ENCODE measurements around the gene MICAL2. TPM values are rescaled to one million over a fixed set of nuclear protein-coding genes. Genes with fewer than 3 reads are reported as not detected.

Gene MICAL2
- total and polyA plus RNA-seq, 2 of the 8 experiments (the other 6 are each of a cell fraction or from before 2014, with no cell fraction given), result 1.3 to 4.1 TPM

- CTCF ChIA-PET (ENCODE audit: partially characterized antibody), result interaction anchor here (0.6 to 1.3 kb wide), 2 partner anchors 23 to 62 kb away, joined by 3 read pairs; no protein-coding TSS in a partner anchor
- Histone ChIP-seq H3K79me1 (ENCODE audit: low read depth, low read length) (no peaks in the 10 kb centered on the region), H2AFZ (ENCODE audit: low read length) (no peak overlapping the region), H3K79me2 (ENCODE audit: control insufficient read depth in 1 of 2, insufficient read depth in 2 of 2, low read length in 2 of 2) (no peaks in the 10 kb centered on the region), H2AK5ac (ENCODE audit: low read depth, low read length) (no peak overlapping the region), H2BK12ac (ENCODE audit: low read depth, low read length) (no peak overlapping the region), H3K4me2 (ENCODE audit: insufficient read depth in 1 of 2, low read depth in 2 of 2, low read length in 2 of 2) (no peak overlapping the region), H3K36me3 (ENCODE audit: control insufficient read depth in 2 of 4, insufficient read depth in 4 of 4, low read length in 3 of 4) (no peaks in the 10 kb centered on the region), H2BK5ac (ENCODE audit: low read depth, low read length) (no peak overlapping the region), H3K23ac (ENCODE audit: insufficient read length) (no peak overlapping the region), H3K9me3 (ENCODE audit: insufficient read depth in 2 of 2, low read depth in 1 of 2, low read length in 1 of 2) (no peaks in the 10 kb centered on the region), H2BK120ac (replicated peaks; ENCODE audit: low read depth, low read length) (no peak overlapping the region), H4K5ac (ENCODE audit: insufficient read length, low read depth, low read length) (no peak overlapping the region), H3K56ac (replicated peaks; ENCODE audit: insufficient read length, low read depth, low read length) (no peak overlapping the region), H2BK20ac (ENCODE audit: low read length) (no peak overlapping the region), H3K4me1 (replicated peaks in 1 of 4; ENCODE audit: control insufficient read depth in 3 of 4, insufficient read depth in 4 of 4, low read length in 3 of 4) (no peaks in the 10 kb centered on the region), H3K4me3 (ENCODE audit: extremely low read depth in 1 of 4, insufficient read depth in 2 of 4, low read depth in 3 of 4, low read length in 4 of 4) (no peak overlapping the region), H4K91ac (replicated peaks; ENCODE audit: insufficient read length, low read length) (no peak overlapping the region), H3K9ac (replicated peaks in 1 of 4; ENCODE audit: extremely low read depth in 1 of 4, low read depth in 3 of 4, low read length in 3 of 4) (no peak overlapping the region), H2BK15ac (ENCODE audit: low read length) (no peak overlapping the region), H3K14ac (ENCODE audit: insufficient read length) (no peak overlapping the region), H3K23me2 (ENCODE audit: low read depth, low read length) (no peaks in the 10 kb centered on the region), H3K27ac (ENCODE audit: low read depth, low read length) (no peak overlapping the region), H3K4ac (replicated peaks; ENCODE audit: insufficient read length, low read depth, low read length) (no peak overlapping the region), H4K8ac (ENCODE audit: extremely low read depth, insufficient read depth, low read length) (no peak overlapping the region), H4K20me1 (replicated peaks in 1 of 2; ENCODE audit: control insufficient read depth in 1 of 2, insufficient read depth in 2 of 2, low read length in 2 of 2) (no peaks in the 10 kb centered on the region), H3K27me3 (replicated peaks in 1 of 4; ENCODE audit: control insufficient read depth in 3 of 4, extremely low read depth in 1 of 4, insufficient read depth in 3 of 4, low read length in 3 of 4) (no peaks in the 10 kb centered on the region; a peak in 1 of 7 replicates), H3K18ac (ENCODE audit: extremely low read depth, low read length) (no peak overlapping the region)
- POLR2A ChIA-PET (ENCODE audit: partially characterized antibody), result no interaction called here
- FAIRE-seq, result no peak
- no peak for TF ChIP-seq SAP30 (IDR thresholded peaks at IDR 0.05; ENCODE audit: insufficient read depth, insufficient replicate concordance, low read length)
- no peak for TF ChIP-seq NRF1 (IDR thresholded peaks at IDR 0.05; ENCODE audit: low read depth, low read length)
- TF ChIP-seq CTBP2 (IDR thresholded peaks at IDR 0.05; ENCODE audit: borderline replicate concordance, insufficient read depth, insufficient read length, low read length), result no peak
- WGBS, 2 experiments (ENCODE audit: extremely low coverage in 1 of 2, insufficient coverage in 1 of 2, insufficient read length in 1 of 2, insufficient replicate concordance in 2 of 2, low coverage in 1 of 2, low lambda C conversion rate in 2 of 2, missing lambda C conversion rate in 1 of 2), result 86% methylated on average over 11 of the region's 11 CpGs; no CpG with 5 or more reads in 1 of the 2 experiments
- DNase-seq (ENCODE audit: low read depth in 1 of 2, low spot score in 2 of 2), result no peak
These were observed 34.2 kb downstream of the MICAL2 start for GRCh38 chr11:12144330-12145174.

Data from H1 (cell line).